K562 (cell line): ENCODE measurements around the gene ATP2A1. TPM values are rescaled to one million over a fixed set of nuclear protein-coding genes. Genes with fewer than 3 reads are reported as not detected.
A peak's percentile ranks its signal among the peaks of the same experiment; 100 is the strongest.

Experiments used
- ATAC-seq: fragments of 200-7000 bp; cut with Tn5 transposase; 3 replicates; pipeline ENCODE4 v1.9.1; 2020; ENCODE audit warnings: moderate library complexity
- BruUV-seq: library from RNA; stranded (reverse); fragments of 400-500 nt; replicated peaks from 2 replicates; lab custom pipeline; 2021; lab: Mats Ljungman, UMichigan
- CTCF ChIA-PET: fragments of 300-600 bp; formaldehyde crosslinking; extraction: SDS; loops from one replicate; lab custom pipeline; 2021; ENCODE audit warnings: low intra/inter-chr PET ratio; lab: Yijun Ruan, JAX
- POLR2A ChIA-PET: fragments of 300-600, 350-650 bp; sonication (Branson Sonifier 250); formaldehyde crosslinking; extraction: SDS; loops from one replicate; lab custom pipeline; 2021; ENCODE audit warnings: antibody characterized with exemption, inconsistent platforms; lab: Yijun Ruan, JAX
- DNase-seq, 4 experiments: peaks; one replicate each; pipeline versions ENCODE4 v3.0.0 to v3.0.0-alpha.2; 2011 to 2018; ENCODE audit warnings: low spot score in 3 of 4, mixed read lengths in 3 of 4; ENCODE audit errors: extremely low read depth in 1 of 4
- FAIRE-seq: peaks from 2 replicates; lab custom pipeline; 2011; peaks lifted over from hg19 to GRCh38; lab: Jason Lieb, UNC
- H2AFZ ChIP-seq: 2 replicates; pipeline ENCODE4 v1.6.0; 2011; ENCODE audit warnings: low read depth, low read length, control low read depth, inconsistent platforms
- H3K27ac ChIP-seq: fragments of 200-600 bp; 3 replicates; pipeline ENCODE4 v1.8.0; 2011; ENCODE audit warnings: low read depth, mild to moderate bottlenecking, control low read depth, inconsistent platforms, low read length, moderate library complexity, mixed read lengths; ENCODE audit errors: extremely low read depth
- H3K27me3 ChIP-seq, 2 experiments: fragments of 300-600 bp in 1 of 2; 2 replicates in 1 of 2; 3 replicates in 1 of 2; pipeline versions ENCODE4 v1.6.0 to v1.8.0; 2011; ENCODE audit warnings: inconsistent platforms in 2 of 2, low read length in 2 of 2, mild to moderate bottlenecking in 1 of 2, mixed read lengths in 1 of 2, moderate library complexity in 1 of 2; ENCODE audit not compliant: control insufficient read depth in 2 of 2, insufficient read depth in 2 of 2
- H3K36me3 ChIP-seq: fragments of 300-600 bp; 3 replicates; pipeline ENCODE4 v1.8.0; 2011; ENCODE audit warnings: mild to moderate bottlenecking, low read length, inconsistent platforms; ENCODE audit not compliant: control insufficient read depth, insufficient read depth
- H3K4me1 ChIP-seq, 2 experiments: fragments of 200-600 bp in 1 of 2; replicated peaks in 1 of 2; 2 replicates in 1 of 2; 3 replicates in 1 of 2; pipeline versions ENCODE4 v1.5.1 to v1.8.0; 2011; ENCODE audit warnings: inconsistent platforms in 2 of 2, low read length in 2 of 2, mild to moderate bottlenecking in 1 of 2, mixed read lengths in 1 of 2, moderate library complexity in 1 of 2; ENCODE audit not compliant: control insufficient read depth in 2 of 2, insufficient read depth in 2 of 2
- H3K4me2 ChIP-seq: 2 replicates; pipeline ENCODE4 v1.6.1; 2011; ENCODE audit warnings: low read length, control low read depth, inconsistent platforms, mixed read lengths; ENCODE audit not compliant: insufficient read depth
- H3K4me3 ChIP-seq: fragments of 200-600 bp; sonication (generic), shearing (Covaris generic); 2 replicates; pipeline ENCODE4 v1.5.1; 2016; ENCODE audit warnings: control low read depth, inconsistent platforms
- H3K79me2 ChIP-seq: fragments of 200-600 bp; 3 replicates; pipeline ENCODE4 v1.8.0; 2011; ENCODE audit warnings: low read length, inconsistent platforms; ENCODE audit not compliant: control insufficient read depth, insufficient read depth
- H3K9ac ChIP-seq, 2 experiments: 2 replicates each; pipeline versions ENCODE4 v1.6.0 to v1.6.1; 2011; ENCODE audit warnings: low read depth in 2 of 2, low read length in 2 of 2, control low read depth in 1 of 2, inconsistent platforms in 1 of 2, mild to moderate bottlenecking in 1 of 2, mixed read lengths in 1 of 2; ENCODE audit not compliant: insufficient read depth in 1 of 2
- H3K9me1 ChIP-seq: one replicate; pipeline ENCODE4 v1.6.0; 2011; ENCODE audit warnings: inconsistent platforms, mild to moderate bottlenecking, low read length, moderate library complexity; ENCODE audit not compliant: control insufficient read depth, insufficient read depth
- H3K9me3 ChIP-seq: replicated peaks from 2 replicates; pipeline ENCODE4 v1.5.1; 2011; ENCODE audit warnings: low read depth, low read length, inconsistent platforms; ENCODE audit not compliant: control insufficient read depth, insufficient read depth
- H4K20me1 ChIP-seq: replicated peaks from 2 replicates; pipeline ENCODE4 v1.6.1; 2011; ENCODE audit warnings: low read length, inconsistent platforms, mixed read lengths; ENCODE audit not compliant: control insufficient read depth, insufficient read depth
- RBM15 ChIP-seq: fragments of 200-400 bp; formaldehyde crosslinking; IDR thresholded peaks from 2 replicates; pipeline ENCODE4 v1.6.1; 2018; ENCODE audit warnings: mild to moderate bottlenecking, low read length, moderate library complexity; ENCODE audit not compliant: insufficient read depth
- REST ChIP-seq, 2 experiments: fragments of 450-650 bp; formaldehyde crosslinking in 1 of 2; IDR thresholded peaks; 2 replicates each; pipeline versions ENCODE4 v1.4.0 to v1.6.1; 2014 to 2020; ENCODE audit warnings: mild to moderate bottlenecking in 2 of 2, borderline replicate concordance in 1 of 2, low read depth in 1 of 2
- SIN3A ChIP-seq, 2 experiments: fragments of 150-350 bp in 1 of 2; IDR thresholded peaks; 2 replicates each; pipeline ENCODE4 v1.6.1; 2011 to 2016; ENCODE audit warnings: borderline replicate concordance in 2 of 2, low read depth in 2 of 2, low read length in 2 of 2, mild to moderate bottlenecking in 2 of 2, moderate library complexity in 2 of 2; ENCODE audit not compliant: control insufficient read depth in 1 of 2
- SRF ChIP-seq, 2 experiments: fragments of 250-450, 450-650 bp in 1 of 2; sonication (Bioruptor Pico) in 1 of 2; sonication (generic) in 1 of 2; formaldehyde crosslinking; IDR thresholded peaks; 2 replicates each; pipeline versions ENCODE4 v1.5.0 to v1.5.1; 2020 to 2022; ENCODE audit warnings: mild to moderate bottlenecking in 1 of 2, missing genetic modification reagents in 1 of 2
- TBP ChIP-seq: optimal IDR thresholded peaks from 2 replicates; pipeline ENCODE3; 2011; ENCODE audit warnings: low read depth, low read length, improper control_type of control experiment
- ZNF217 ChIP-seq: sonication (generic); formaldehyde crosslinking; IDR thresholded peaks from 2 replicates; pipeline ENCODE4 v1.8.0; 2022; ENCODE audit warnings: mild to moderate bottlenecking, missing genetic modification reagents
- WGBS: fragments of 100-300 bp; shearing (Covaris generic); methylation state at CpG from one replicate; pipeline ENCODE4 v1.1.6; 2016; ENCODE audit warnings: low coverage, mixed read lengths; ENCODE audit not compliant: insufficient coverage; ENCODE audit errors: missing lambda C conversion rate; 5-methylcytosine and 5-hydroxymethylcytosine counted together
- in situ Hi-C: fragments of 300-500 bp; cut with MboI; formaldehyde crosslinking; loops from 4 replicates; pipeline ENCODE4 v1.15.0; 2018; ENCODE audit warnings: inconsistent platforms, mixed read lengths
- intact Hi-C: fragments of 100-400 bp; cut with micrococcal nuclease; formaldehyde crosslinking; loops from 2 replicates; pipeline ENCODE4 v1.14.2; 2022
- polyA plus RNA-seq, 8 experiments: library from polyadenylated mRNA; depleted of rRNA in 4 of 8; stranded (reverse) in 5 of 8; unstranded in 3 of 8; fragments of >200 nt; fragmentation: Nextera tagmentation in 2 of 8; fragmentation: Illumina TruSeq in 1 of 8; extraction: Ambion mirVana in 2 of 8; extraction: Trizol in 1 of 8; gene quantifications; 2 replicates each; pipeline versions ENCODE4 v1.2.1 to v1.2.3, GENCODE V29; 2011 to 2014; ENCODE audit warnings: inconsistent platforms in 1 of 8, missing spikeins in 1 of 8
- total RNA-seq, 7 experiments: library from RNA; depleted of rRNA in 6 of 7; stranded (reverse); fragments of >200 nt in 6 of 7; fragmentation: Illumina TruSeq in 2 of 7; extraction: Trizol in 2 of 7; gene quantifications; 2 replicates each; pipeline versions ENCODE4 v1.2.1 to v1.2.3, GENCODE V29; 2011 to 2021; ENCODE audit warnings: low replicate concordance in 1 of 7
- TF ChIP-seq, protein P1 (sequence below): sonication (generic); formaldehyde crosslinking; IDR thresholded peaks from 2 replicates; pipeline ENCODE4 v1.8.0; 2022; ENCODE audit warnings: mild to moderate bottlenecking, missing genetic modification reagents

The ATP2A1 gene
- total and polyA plus RNA-seq, 9 of the 15 experiments (the other 6 are each of a cell fraction or from before 2014, with no cell fraction given), result 0.25 to 2.6 (median 0.65) TPM

DNA sequence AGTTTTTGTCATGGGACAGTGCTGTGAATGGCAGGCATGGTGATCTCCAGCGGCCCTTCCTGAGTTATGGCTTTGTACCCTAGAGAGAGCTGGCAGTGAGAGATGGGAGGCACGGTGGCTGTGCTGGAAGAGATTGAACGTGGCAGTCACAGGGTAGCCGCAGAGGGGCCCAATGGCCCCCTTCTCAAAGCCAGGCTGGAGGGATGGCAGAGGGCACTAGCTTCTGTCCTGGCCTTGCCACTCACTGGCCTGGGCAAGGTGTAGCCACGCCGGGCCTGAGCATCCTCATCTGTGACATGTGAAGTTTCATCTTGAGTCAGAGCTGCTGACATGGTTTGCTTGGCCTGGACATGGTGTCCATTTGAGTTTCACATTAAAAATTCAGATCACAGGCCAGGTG is 3.9 kb upstream of the ATP2A1 start:
- FAIRE-seq, result no peak
- no peak for ATAC-seq
- H3K79me2 ChIP-seq, result peaks cover 8% of the 10 kb centered on the region
- peaks cover 52% of the 10 kb centered on the region; the same call in 2 of the 3 replicates for H3K36me3 ChIP-seq
- no peak overlapping the region for H3K27ac ChIP-seq
- intact Hi-C loops (loop anchor here (5.0 kb wide), 1 partner anchor 73 kb away; no protein-coding TSS in a partner anchor), in situ Hi-C loops (no loop called here)
- BruUV-seq, result no TSS peak
- 98% methylated on average over 6 of the region's 6 CpGs for WGBS
- H3K9me1 ChIP-seq, result no peaks in the 10 kb centered on the region
- H3K9ac ChIP-seq, result peak overlapping the region in 1 of 2 experiments; percentile 46; a peak in 1 of 4 replicates
- POLR2A ChIA-PET, result interaction anchor here (2.2 to 6.9 kb wide), 2 partner anchors 8 to 11 kb away, joined by 8 to 58 read pairs; partner anchors contain the start of gene SH2B1
- no peak overlapping the region for H2AFZ ChIP-seq
- no peaks in the 10 kb centered on the region; a peak in 1 of 5 replicates for H3K27me3 ChIP-seq
- no peak for DNase-seq
- H4K20me1 ChIP-seq, result no peaks in the 10 kb centered on the region
- CTCF ChIA-PET, result interaction anchor here (1.4 kb wide), 1 partner anchor 71 kb away, joined by 10 read pairs; no protein-coding TSS in a partner anchor
- peaks cover 3 to 53% of the 10 kb centered on the region in 2 experiments; a peak in 4 of 5 replicates for H3K4me1 ChIP-seq
- no peaks in the 10 kb centered on the region for H3K9me3 ChIP-seq
- no peak overlapping the region for H3K4me2 ChIP-seq
- H3K4me3 ChIP-seq, result no peak overlapping the region
- TF ChIP-seq TBP (no peak), SIN3A (IDR thresholded peaks at IDR 0.05; ENCODE audit: borderline replicate concordance in 2 of 2, control insufficient read depth in 1 of 2, low read depth in 2 of 2, low read length in 2 of 2) (no peak), RBM15 (no peak), ZNF217 (CRISPR knock-in tag) (no peak), REST (IDR thresholded peaks at IDR 0.05; ENCODE audit: borderline replicate concordance) (no peak), REST (CRISPR knock-in tag; IDR thresholded peaks at IDR 0.05; ENCODE audit: low read depth) (no peak), SRF (CRISPR knock-in tag; IDR thresholded peaks at IDR 0.05) (no peak)
- TF ChIP-seq, protein P1, sequence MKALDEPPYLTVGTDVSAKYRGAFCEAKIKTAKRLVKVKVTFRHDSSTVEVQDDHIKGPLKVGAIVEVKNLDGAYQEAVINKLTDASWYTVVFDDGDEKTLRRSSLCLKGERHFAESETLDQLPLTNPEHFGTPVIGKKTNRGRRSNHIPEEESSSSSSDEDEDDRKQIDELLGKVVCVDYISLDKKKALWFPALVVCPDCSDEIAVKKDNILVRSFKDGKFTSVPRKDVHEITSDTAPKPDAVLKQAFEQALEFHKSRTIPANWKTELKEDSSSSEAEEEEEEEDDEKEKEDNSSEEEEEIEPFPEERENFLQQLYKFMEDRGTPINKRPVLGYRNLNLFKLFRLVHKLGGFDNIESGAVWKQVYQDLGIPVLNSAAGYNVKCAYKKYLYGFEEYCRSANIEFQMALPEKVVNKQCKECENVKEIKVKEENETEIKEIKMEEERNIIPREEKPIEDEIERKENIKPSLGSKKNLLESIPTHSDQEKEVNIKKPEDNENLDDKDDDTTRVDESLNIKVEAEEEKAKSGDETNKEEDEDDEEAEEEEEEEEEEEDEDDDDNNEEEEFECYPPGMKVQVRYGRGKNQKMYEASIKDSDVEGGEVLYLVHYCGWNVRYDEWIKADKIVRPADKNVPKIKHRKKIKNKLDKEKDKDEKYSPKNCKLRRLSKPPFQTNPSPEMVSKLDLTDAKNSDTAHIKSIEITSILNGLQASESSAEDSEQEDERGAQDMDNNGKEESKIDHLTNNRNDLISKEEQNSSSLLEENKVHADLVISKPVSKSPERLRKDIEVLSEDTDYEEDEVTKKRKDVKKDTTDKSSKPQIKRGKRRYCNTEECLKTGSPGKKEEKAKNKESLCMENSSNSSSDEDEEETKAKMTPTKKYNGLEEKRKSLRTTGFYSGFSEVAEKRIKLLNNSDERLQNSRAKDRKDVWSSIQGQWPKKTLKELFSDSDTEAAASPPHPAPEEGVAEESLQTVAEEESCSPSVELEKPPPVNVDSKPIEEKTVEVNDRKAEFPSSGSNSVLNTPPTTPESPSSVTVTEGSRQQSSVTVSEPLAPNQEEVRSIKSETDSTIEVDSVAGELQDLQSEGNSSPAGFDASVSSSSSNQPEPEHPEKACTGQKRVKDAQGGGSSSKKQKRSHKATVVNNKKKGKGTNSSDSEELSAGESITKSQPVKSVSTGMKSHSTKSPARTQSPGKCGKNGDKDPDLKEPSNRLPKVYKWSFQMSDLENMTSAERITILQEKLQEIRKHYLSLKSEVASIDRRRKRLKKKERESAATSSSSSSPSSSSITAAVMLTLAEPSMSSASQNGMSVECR (CRISPR knock-in tag), result no peak
